Natural killer cell (primary cell): ENCODE measurements around the gene CEACAM4. TPM values are rescaled to one million over a fixed set of nuclear protein-coding genes. Genes with fewer than 3 reads are reported as not detected.

Experiments
- ATAC-seq, 3 donors: fragments of 150-1000 bp in 2 of 3; fragments of 200-7000 bp in 1 of 3; cut with Tn5 transposase; 1 replicate in 1 of 3; 2 replicates in 2 of 3; pipeline ENCODE4 v1.10.0; 2021; ENCODE audit warnings: mild to moderate bottlenecking in 2 of 3, moderate library complexity in 2 of 3
- DNase-seq, 2 donors: peaks; one replicate each; pipeline versions ENCODE4 v3.0.0 to v3.0.0-alpha.2; 2013 to 2021; ENCODE audit warnings: mixed read lengths in 1 of 2
- H3K27ac ChIP-seq: one replicate; pipeline ENCODE4 v1.5.1; 2013; ENCODE audit warnings: mild to moderate bottlenecking, low read length
- H3K27me3 ChIP-seq: one replicate; pipeline ENCODE4 v1.6.1; 2013; ENCODE audit warnings: low read length; ENCODE audit not compliant: control insufficient read depth, insufficient read depth
- H3K36me3 ChIP-seq: one replicate; pipeline ENCODE4 v1.6.1; 2013; ENCODE audit warnings: low read length; ENCODE audit not compliant: control insufficient read depth, insufficient read depth
- H3K4me1 ChIP-seq: one replicate; pipeline ENCODE4 v1.6.1; 2013; ENCODE audit warnings: low read length; ENCODE audit not compliant: control insufficient read depth, insufficient read depth
- H3K4me3 ChIP-seq: one replicate; pipeline ENCODE4 v1.5.1; 2013; ENCODE audit warnings: low read length
- H3K9me3 ChIP-seq: one replicate; pipeline ENCODE4 v1.6.1; 2013; ENCODE audit warnings: low read length; ENCODE audit not compliant: control insufficient read depth, insufficient read depth
- H3K27ac Mint-ChIP-seq, 2 donors: one replicate each; pipeline ENCODE4 v1.8.0; 2022; ENCODE audit warnings: mild to moderate bottlenecking in 2 of 2, mixed read lengths in 2 of 2, moderate library complexity in 1 of 2
- H3K27me3 Mint-ChIP-seq, 2 donors: one replicate each; pipeline ENCODE4 v1.8.0; 2022; ENCODE audit warnings: low read depth in 2 of 2, mixed read lengths in 2 of 2
- H3K36me3 Mint-ChIP-seq: one replicate; pipeline ENCODE4 v1.8.0; 2022; ENCODE audit warnings: mixed read lengths
- H3K4me1 Mint-ChIP-seq, 2 donors: one replicate each; pipeline ENCODE4 v1.8.0; 2022; ENCODE audit warnings: mixed read lengths in 2 of 2
- H3K4me3 Mint-ChIP-seq: one replicate; pipeline ENCODE4 v1.8.0; 2022; ENCODE audit warnings: mild to moderate bottlenecking, moderate library complexity, mixed read lengths
- H3K9me3 Mint-ChIP-seq, 2 donors: one replicate each; pipeline ENCODE4 v1.8.0; 2022; ENCODE audit warnings: mixed read lengths in 2 of 2
- WGBS: methylation state at CpG from one replicate; pipeline ENCODE4 v1.1.7; 2013; ENCODE audit warnings: missing lambda C conversion rate; ENCODE audit not compliant: insufficient coverage; 5-methylcytosine and 5-hydroxymethylcytosine counted together
- intact Hi-C: fragments of 100-400 bp; cut with micrococcal nuclease; formaldehyde crosslinking; loops from one replicate; pipeline ENCODE4 v1.14.2; 2022
- total RNA-seq, 4 donors: library from RNA; stranded (reverse); fragments of 120-200 nt in 1 of 4; gene quantifications; one replicate each; pipeline versions ENCODE4 v1.2.3 to v1.2.4, GENCODE V29; 2013 to 2022
- TF ChIP-seq, protein P1 (sequence below): fragments of 200-600 bp; IDR thresholded peaks from one replicate; pipeline ENCODE4 v1.8.0; 2022; ENCODE audit warnings: antibody characterized with exemption

CEACAM4 gene
- total RNA-seq, 3 donors from 2014 or later (not counting 1 experiment from before 2014, with no cell fraction given): 0.52 to 1.1 (median 0.78) TPM

DNA sequence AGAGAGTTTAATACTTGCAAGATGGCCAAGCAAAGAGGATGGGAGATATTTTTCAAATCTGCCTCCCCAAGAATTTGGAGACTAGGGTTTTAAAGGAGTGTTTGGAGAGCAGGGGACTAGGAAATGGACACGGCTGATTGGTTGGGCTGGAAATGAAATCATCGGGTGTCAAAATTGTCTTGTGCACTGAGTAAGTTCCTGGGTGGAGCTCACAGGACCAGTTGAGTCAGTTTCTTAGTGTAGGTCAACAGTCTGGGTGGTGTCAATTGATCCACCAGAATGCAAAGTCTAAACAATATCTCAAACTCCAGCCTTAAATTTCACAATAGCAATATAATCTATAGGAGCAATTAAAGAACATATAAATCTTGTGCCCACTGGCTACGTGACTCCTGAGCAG is 23.0 kb upstream of the CEACAM4 start:
- Histone ChIP-seq H3K9me3 (no peaks in the 10 kb centered on the region), H3K27me3 (peaks cover 2% of the 10 kb centered on the region), H3K36me3 (no peaks in the 10 kb centered on the region), H3K27ac (no peak overlapping the region), H3K4me1 (no peaks in the 10 kb centered on the region), H3K4me3 (no peak overlapping the region)
- WGBS: 84% methylated on average over 2 of the region's 3 CpGs
- no peaks in the 10 kb centered on the region for H3K4me1 Mint-ChIP-seq
- ATAC-seq (no peak), DNase-seq (no peak)
- peaks cover 11% of the 10 kb centered on the region for H3K36me3 Mint-ChIP-seq
- peaks cover 18 to 67% of the 10 kb centered on the region in 2 donors for H3K27me3 Mint-ChIP-seq
- no peaks in the 10 kb centered on the region for H3K9me3 Mint-ChIP-seq
- no peak overlapping the region for H3K4me3 Mint-ChIP-seq
- intact Hi-C loops: no loop called here
- TF ChIP-seq, protein P1, sequence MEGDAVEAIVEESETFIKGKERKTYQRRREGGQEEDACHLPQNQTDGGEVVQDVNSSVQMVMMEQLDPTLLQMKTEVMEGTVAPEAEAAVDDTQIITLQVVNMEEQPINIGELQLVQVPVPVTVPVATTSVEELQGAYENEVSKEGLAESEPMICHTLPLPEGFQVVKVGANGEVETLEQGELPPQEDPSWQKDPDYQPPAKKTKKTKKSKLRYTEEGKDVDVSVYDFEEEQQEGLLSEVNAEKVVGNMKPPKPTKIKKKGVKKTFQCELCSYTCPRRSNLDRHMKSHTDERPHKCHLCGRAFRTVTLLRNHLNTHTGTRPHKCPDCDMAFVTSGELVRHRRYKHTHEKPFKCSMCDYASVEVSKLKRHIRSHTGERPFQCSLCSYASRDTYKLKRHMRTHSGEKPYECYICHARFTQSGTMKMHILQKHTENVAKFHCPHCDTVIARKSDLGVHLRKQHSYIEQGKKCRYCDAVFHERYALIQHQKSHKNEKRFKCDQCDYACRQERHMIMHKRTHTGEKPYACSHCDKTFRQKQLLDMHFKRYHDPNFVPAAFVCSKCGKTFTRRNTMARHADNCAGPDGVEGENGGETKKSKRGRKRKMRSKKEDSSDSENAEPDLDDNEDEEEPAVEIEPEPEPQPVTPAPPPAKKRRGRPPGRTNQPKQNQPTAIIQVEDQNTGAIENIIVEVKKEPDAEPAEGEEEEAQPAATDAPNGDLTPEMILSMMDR: no peak
- no peak overlapping the region for H3K27ac Mint-ChIP-seq

DNA sequence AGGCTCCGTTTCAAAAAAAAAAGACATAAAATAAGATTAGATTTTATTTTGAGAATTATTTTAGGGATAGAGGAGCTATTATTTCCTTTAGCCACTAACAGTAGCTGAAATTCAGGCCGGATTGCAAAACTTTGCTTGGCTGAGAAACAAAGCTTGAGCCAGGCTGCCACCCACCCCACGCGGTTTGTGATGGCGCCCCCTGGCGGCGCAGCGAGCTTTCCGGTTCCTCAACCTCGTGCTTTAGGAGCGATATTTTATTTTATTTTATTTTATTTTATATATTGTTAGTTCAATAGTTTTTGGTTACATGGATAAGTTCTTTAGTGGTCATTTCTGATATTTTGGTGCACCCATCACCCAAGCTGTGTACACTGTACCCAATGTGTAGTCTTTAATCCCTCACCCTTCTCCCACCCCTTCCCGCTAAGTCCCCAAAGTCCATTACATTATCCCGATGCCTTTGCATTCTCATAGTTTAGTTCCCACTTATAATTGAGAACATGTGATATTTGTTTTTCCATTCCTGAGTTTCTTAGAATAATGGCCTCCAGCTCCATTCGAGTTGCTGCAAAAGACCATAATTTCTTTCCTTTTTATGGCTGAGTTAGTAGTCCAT is 19.8 kb upstream of the CEACAM4 start:
- no peaks in the 10 kb centered on the region for H3K4me1 ChIP-seq
- no peak for ATAC-seq
- peaks cover 24 to 51% of the 10 kb centered on the region in 2 donors for H3K27me3 Mint-ChIP-seq

DNA sequence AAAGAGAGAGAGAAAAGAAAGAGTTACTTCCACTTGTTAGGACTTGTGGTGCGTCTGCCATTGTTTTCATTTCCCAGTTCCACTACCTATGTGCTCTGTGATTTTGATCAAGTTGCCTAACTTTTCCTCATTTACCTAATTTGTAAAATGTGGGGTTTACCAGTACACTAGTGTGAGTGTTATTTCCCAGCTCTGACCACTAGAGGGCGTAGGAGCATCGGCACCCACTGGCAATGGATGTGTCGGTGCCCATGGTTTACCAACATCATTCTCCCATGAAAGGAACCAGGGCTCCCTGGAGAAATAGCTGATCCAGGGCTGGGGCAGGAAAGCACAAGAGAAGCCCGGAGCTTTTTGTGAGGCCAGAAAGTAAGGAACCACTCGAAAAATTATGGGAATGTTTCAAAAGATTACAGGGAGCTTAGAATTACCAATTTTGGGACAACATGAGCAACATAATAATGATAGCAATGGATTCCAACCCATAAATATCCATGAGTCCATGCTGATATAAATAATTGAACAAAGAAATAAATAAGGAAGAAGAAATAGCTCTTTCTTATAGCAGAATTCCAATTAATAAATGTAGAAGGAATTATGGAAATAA is 15.1 kb upstream of the CEACAM4 start:
- H3K27me3 ChIP-seq: no peaks in the 10 kb centered on the region
- no peaks in the 10 kb centered on the region for H3K4me1 Mint-ChIP-seq
- no peak overlapping the region for H3K27ac Mint-ChIP-seq
- DNase-seq: peak; percentile 54 to 87
- H3K4me1 ChIP-seq: no peaks in the 10 kb centered on the region
- intact Hi-C loops: loop anchor here (2.0 kb wide), 2 partner anchors 49 to 105 kb away; no protein-coding TSS in a partner anchor
- H3K27me3 Mint-ChIP-seq: peaks cover 14 to 24% of the 10 kb centered on the region in 2 donors
- no peaks in the 10 kb centered on the region for H3K9me3 Mint-ChIP-seq
- TF ChIP-seq, protein P1: peak; percentile 96
- no peaks in the 10 kb centered on the region for H3K36me3 Mint-ChIP-seq
- H3K36me3 ChIP-seq: no peaks in the 10 kb centered on the region
- H3K4me3 Mint-ChIP-seq: no peak overlapping the region
- peak; percentile 85 to 91 (median 87) for ATAC-seq
- 6% methylated on average over 5 of the region's 6 CpGs for WGBS
- H3K27ac ChIP-seq: no peak overlapping the region
- H3K9me3 ChIP-seq: no peaks in the 10 kb centered on the region
- no peak overlapping the region for H3K4me3 ChIP-seq

More for the DNA sequence above, 19.8 kb upstream of the CEACAM4 start:
- no peak overlapping the region for H3K27ac Mint-ChIP-seq
- no peak overlapping the region for H3K4me3 Mint-ChIP-seq
- no peaks in the 10 kb centered on the region for H3K4me1 Mint-ChIP-seq
- intact Hi-C loops: no loop called here
- TF ChIP-seq, protein P1: peak; percentile 48
- Histone ChIP-seq H3K27me3 (peaks cover 2% of the 10 kb centered on the region), H3K36me3 (no peaks in the 10 kb centered on the region), H3K4me3 (no peak overlapping the region), H3K27ac (no peak overlapping the region), H3K9me3 (no peaks in the 10 kb centered on the region)
- 46% methylated on average over 9 of the region's 14 CpGs for WGBS
- DNase-seq: peak in 1 of 2 donors; percentile 58
- no peaks in the 10 kb centered on the region for H3K36me3 Mint-ChIP-seq
- H3K9me3 Mint-ChIP-seq: no peaks in the 10 kb centered on the region
